B cell (primary cell): Measurements from ENCODE around the gene ST3GAL3. TPM values are rescaled to one million over a fixed set of nuclear protein-coding genes. Genes with fewer than 3 reads are reported as not detected.

ENCODE experiments used
- ATAC-seq: fragments of 200-7000 bp; cut with Tn5 transposase; one replicate; pipeline ENCODE4 v1.10.0; 2021; ENCODE audit warnings: low read depth, mild to moderate bottlenecking, moderate number of reproducible peaks, moderate library complexity
- CTCF ChIA-PET: fragments of 350-600 bp; sonication (Branson Sonifier 250); formaldehyde crosslinking; loops from one replicate; lab custom pipeline; 2021; ENCODE audit warnings: antibody characterized with exemption, inconsistent platforms; lab: Charles Lee
- POLR2A ChIA-PET: fragments of 350-600 bp; sonication (Branson Sonifier 250); formaldehyde crosslinking; loops from one replicate; lab custom pipeline; 2021; ENCODE audit warnings: antibody characterized with exemption; lab: Charles Lee
- DNase-seq: peaks from one replicate; pipeline ENCODE4 v3.0.0; 2013
- H2AFZ ChIP-seq: 2 replicates; pipeline ENCODE4 v1.6.1; 2012; ENCODE audit warnings: mild to moderate bottlenecking, low read depth, low read length; ENCODE audit not compliant: insufficient read depth, poor library complexity, severe bottlenecking
- H3K27ac ChIP-seq, 2 donors: 1 replicate in 1 of 2; 2 replicates in 1 of 2; pipeline ENCODE4 v1.5.1; 2012 to 2013; ENCODE audit warnings: low read length in 2 of 2, mild to moderate bottlenecking in 2 of 2, moderate library complexity in 1 of 2
- H3K27me3 ChIP-seq, 4 experiments: fragments of 200-600 bp in 1 of 4; sonication (generic) in 1 of 4; replicated peaks in 1 of 4; 1 replicate in 2 of 4; 2 replicates in 2 of 4; pipeline versions ENCODE4 v1.6.1 to v1.7.0; 2013 to 2016; ENCODE audit warnings: low read length in 3 of 4, mild to moderate bottlenecking in 2 of 4, mixed read lengths in 1 of 4, moderate library complexity in 1 of 4; ENCODE audit not compliant: insufficient read depth in 4 of 4, control insufficient read depth in 3 of 4; ENCODE audit errors: control extremely low read depth in 1 of 4
- H3K36me3 ChIP-seq, 2 experiments: replicated peaks in 1 of 2; 1 replicate in 1 of 2; 2 replicates in 1 of 2; pipeline versions ENCODE4 v1.6.1 to v1.7.1; 2013; ENCODE audit warnings: low read length in 1 of 2; ENCODE audit not compliant: insufficient read depth in 2 of 2, control insufficient read depth in 1 of 2; ENCODE audit errors: control extremely low read depth in 1 of 2, extremely low read depth in 1 of 2
- H3K4me1 ChIP-seq, 2 donors: fragments of 200-600 bp in 1 of 2; sonication (generic) in 1 of 2; 1 replicate in 1 of 2; 2 replicates in 1 of 2; pipeline versions ENCODE4 v1.5.1 to v1.6.1; 2013 to 2017; ENCODE audit warnings: low read length in 2 of 2; ENCODE audit not compliant: control insufficient read depth in 2 of 2, insufficient read depth in 2 of 2
- H3K4me2 ChIP-seq: replicated peaks from 2 replicates; pipeline ENCODE3; 2012; ENCODE audit warnings: mild to moderate bottlenecking, low read depth, low read length; ENCODE audit not compliant: poor library complexity, severe bottlenecking
- H3K4me3 ChIP-seq, 5 experiments: fragments of 200-600 bp in 1 of 5; sonication (generic) in 1 of 5; 1 replicate in 3 of 5; 2 replicates in 2 of 5; pipeline versions ENCODE4 v1.5.1 to v1.7.0; 2011 to 2016; ENCODE audit warnings: low read length in 4 of 5, mild to moderate bottlenecking in 4 of 5, low read depth in 2 of 5, control low read depth in 1 of 5, moderate library complexity in 1 of 5; ENCODE audit not compliant: insufficient read depth in 1 of 5; ENCODE audit errors: control extremely low read depth in 1 of 5, extremely low read depth in 1 of 5
- H3K79me2 ChIP-seq: fragments of 200-600 bp; sonication (generic); one replicate; pipeline ENCODE4 v1.6.0; 2016; ENCODE audit warnings: low read length; ENCODE audit not compliant: control insufficient read depth, insufficient read depth
- H3K9ac ChIP-seq: fragments of 200-600 bp; sonication (generic); 2 replicates; pipeline ENCODE4 v1.6.1; 2017; ENCODE audit warnings: mild to moderate bottlenecking, low read length, moderate library complexity
- H3K9me3 ChIP-seq, 3 donors: one replicate each; pipeline versions ENCODE4 v1.6.1 to v1.7.1; 2013; ENCODE audit warnings: low read length in 2 of 3; ENCODE audit not compliant: control insufficient read depth in 2 of 3, insufficient read depth in 1 of 3; ENCODE audit errors: control extremely low read depth in 1 of 3
- H4K20me1 ChIP-seq: 2 replicates; pipeline ENCODE4 v1.6.0; 2012; ENCODE audit warnings: mild to moderate bottlenecking, low read length; ENCODE audit not compliant: insufficient read depth, control insufficient read depth, poor library complexity, severe bottlenecking
- H3K27ac Mint-ChIP-seq: one replicate; pipeline ENCODE4 v1.8.0; 2021; ENCODE audit warnings: mixed read lengths
- H3K27me3 Mint-ChIP-seq: one replicate; pipeline ENCODE4 v1.8.0; 2021; ENCODE audit warnings: mixed read lengths
- H3K4me1 Mint-ChIP-seq: one replicate; pipeline ENCODE4 v1.8.0; 2021; ENCODE audit warnings: mixed read lengths
- H3K4me3 Mint-ChIP-seq: one replicate; pipeline ENCODE4 v1.8.0; 2021; ENCODE audit warnings: mixed read lengths
- H3K9me3 Mint-ChIP-seq: one replicate; pipeline ENCODE4 v1.8.0; 2022; ENCODE audit warnings: mixed read lengths; ENCODE audit not compliant: insufficient read depth
- CTCF ChIP-seq: fragments of 200-600 bp; IDR thresholded peaks from one replicate; pipeline ENCODE4 v1.8.0; 2022; ENCODE audit warnings: antibody characterized with exemption, mild to moderate bottlenecking
- EZH2 ChIP-seq: IDR thresholded peaks from 2 replicates; pipeline ENCODE4 v1.6.1; 2012; ENCODE audit warnings: borderline replicate concordance, low read depth, mild to moderate bottlenecking, moderate library complexity, low read length; ENCODE audit not compliant: insufficient read depth, poor library complexity, severe bottlenecking
- WGBS: methylation state at CpG from one replicate; pipeline ENCODE4 v1.1.5; 2013; ENCODE audit warnings: missing lambda C conversion rate; ENCODE audit not compliant: insufficient coverage; 5-methylcytosine and 5-hydroxymethylcytosine counted together
- intact Hi-C: fragments of 100-400 bp; cut with micrococcal nuclease; formaldehyde crosslinking; loops from one replicate; pipeline ENCODE4 v1.10.0; 2022
- polyA plus RNA-seq: library from polyadenylated mRNA; depleted of rRNA; stranded (reverse); fragments of >200 nt; gene quantifications from 2 replicates; pipeline ENCODE4 v1.2.3, GENCODE V29; 2012
- total RNA-seq, 2 donors: library from RNA; stranded (reverse); fragments of 120-200 nt in 1 of 2; gene quantifications; 1 replicate in 1 of 2; 2 replicates in 1 of 2; pipeline versions ENCODE4 v1.2.3 to v1.2.4, GENCODE V29; 2013 to 2022

The ST3GAL3 gene
- total and polyA plus RNA-seq, 2 donors (not counting 1 experiment from before 2014, with no cell fraction given) = 16.8 to 31.4 TPM

DNA sequence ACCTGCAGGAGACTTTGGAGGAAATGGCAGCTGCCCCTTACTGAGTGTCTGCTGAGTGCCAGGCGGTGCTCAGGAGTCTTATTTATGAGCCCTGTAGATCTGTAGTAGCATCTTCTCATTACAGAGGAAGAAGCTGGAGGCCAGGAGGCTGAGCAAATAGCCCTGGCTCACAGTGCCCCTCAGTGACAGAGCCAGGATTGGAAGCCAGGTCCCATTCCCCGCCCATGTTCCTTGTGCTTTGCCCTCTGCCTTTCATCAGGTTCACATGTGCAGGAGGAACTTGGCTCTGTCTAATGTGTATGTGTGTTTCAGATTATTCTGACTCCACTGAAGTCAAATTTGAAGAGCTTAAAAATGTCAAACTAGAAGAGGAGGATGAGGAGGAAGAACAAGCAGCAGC is 36.1 kb upstream of the ST3GAL3 start:
- POLR2A ChIA-PET = no interaction called here
- H3K27me3 ChIP-seq = no peaks in the 10 kb centered on the region
- no peak for ATAC-seq
- no peak overlapping the region for H3K4me3 ChIP-seq
- no peaks in the 10 kb centered on the region for H3K4me1 ChIP-seq
- peaks cover 40% of the 10 kb centered on the region for H3K79me2 ChIP-seq
- H3K4me3 Mint-ChIP-seq = no peak overlapping the region
- TF ChIP-seq CTCF = no peak
- TF ChIP-seq EZH2 = no peak
- H3K9me3 Mint-ChIP-seq = no peaks in the 10 kb centered on the region
- H3K36me3 ChIP-seq = peaks cover 6 to 81% of the 10 kb centered on the region in 2 experiments
- CTCF ChIA-PET = interaction anchor here (0.6 to 0.7 kb wide), 2 partner anchors 20 to 445 kb away, joined by 3 read pairs; no protein-coding TSS in a partner anchor
- H2AFZ ChIP-seq = no peak overlapping the region
- no peak overlapping the region for H3K27ac Mint-ChIP-seq
- 100% methylated on average over 2 of the region's 2 CpGs for WGBS
- no peaks in the 10 kb centered on the region for H3K4me1 Mint-ChIP-seq
- no peak overlapping the region for H3K27ac ChIP-seq
- intact Hi-C loops = no loop called here
- H3K4me2 ChIP-seq = no peak overlapping the region
- no peak overlapping the region for H3K9ac ChIP-seq
- no peak for DNase-seq
- H4K20me1 ChIP-seq = peaks cover 29% of the 10 kb centered on the region
- H3K27me3 Mint-ChIP-seq = no peaks in the 10 kb centered on the region
- no peaks in the 10 kb centered on the region for H3K9me3 ChIP-seq

- Histone ChIP-seq H3K36me3 (peaks cover 4 to 76% of the 10 kb centered on the region in 2 experiments), H3K27me3 (no peaks in the 10 kb centered on the region), H3K27ac (no peak overlapping the region), H3K79me2 (peaks cover 40% of the 10 kb centered on the region), H3K9me3 (no peaks in the 10 kb centered on the region), H3K4me3 (no peak overlapping the region), H4K20me1 (peaks cover 29% of the 10 kb centered on the region), H3K4me2 (no peak overlapping the region), H3K9ac (no peak overlapping the region), H2AFZ (no peak overlapping the region), H3K4me1 (no peaks in the 10 kb centered on the region)
- TF ChIP-seq CTCF (no peak), EZH2 (no peak)
- DNase-seq (no peak), ATAC-seq (no peak)
- intact Hi-C loops = no loop called here
- no peaks in the 10 kb centered on the region for H3K9me3 Mint-ChIP-seq
- no peak overlapping the region for H3K27ac Mint-ChIP-seq
- ChIA-PET POLR2A (no interaction called here), CTCF (interaction anchor here (0.6 kb wide), 1 partner anchor 445 kb away, joined by 3 read pairs; no protein-coding TSS in a partner anchor)
- H3K4me3 Mint-ChIP-seq = no peak overlapping the region
- no peaks in the 10 kb centered on the region for H3K27me3 Mint-ChIP-seq
- H3K4me1 Mint-ChIP-seq = no peaks in the 10 kb centered on the region
- 99% methylated on average over 9 of the region's 10 CpGs for WGBS
These were observed 35.6 kb upstream of the ST3GAL3 start for GRCh38 chr1:43671626-43672330.
